Measurements from ENCODE around the gene WAS.

WAS gene

DNA sequence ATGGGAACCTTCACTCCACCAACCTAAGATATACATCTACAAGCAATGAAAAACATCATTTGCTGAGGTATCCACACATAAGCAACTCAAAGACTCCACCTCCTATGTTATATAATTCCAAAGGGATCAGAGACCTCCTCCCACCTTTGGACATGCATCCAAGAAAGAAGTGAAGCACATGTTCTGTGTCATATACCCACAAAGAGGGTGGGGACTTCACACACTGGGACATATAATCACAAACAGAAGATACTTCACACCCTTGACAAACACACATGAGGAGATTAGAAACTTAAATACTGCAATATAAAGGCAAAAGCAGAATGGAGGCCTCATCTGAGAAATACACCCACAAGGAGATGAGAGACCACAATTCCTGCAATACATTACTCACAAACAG lies 38.3 kb downstream of the WAS start:
- TF ChIP-seq, protein P1, sequence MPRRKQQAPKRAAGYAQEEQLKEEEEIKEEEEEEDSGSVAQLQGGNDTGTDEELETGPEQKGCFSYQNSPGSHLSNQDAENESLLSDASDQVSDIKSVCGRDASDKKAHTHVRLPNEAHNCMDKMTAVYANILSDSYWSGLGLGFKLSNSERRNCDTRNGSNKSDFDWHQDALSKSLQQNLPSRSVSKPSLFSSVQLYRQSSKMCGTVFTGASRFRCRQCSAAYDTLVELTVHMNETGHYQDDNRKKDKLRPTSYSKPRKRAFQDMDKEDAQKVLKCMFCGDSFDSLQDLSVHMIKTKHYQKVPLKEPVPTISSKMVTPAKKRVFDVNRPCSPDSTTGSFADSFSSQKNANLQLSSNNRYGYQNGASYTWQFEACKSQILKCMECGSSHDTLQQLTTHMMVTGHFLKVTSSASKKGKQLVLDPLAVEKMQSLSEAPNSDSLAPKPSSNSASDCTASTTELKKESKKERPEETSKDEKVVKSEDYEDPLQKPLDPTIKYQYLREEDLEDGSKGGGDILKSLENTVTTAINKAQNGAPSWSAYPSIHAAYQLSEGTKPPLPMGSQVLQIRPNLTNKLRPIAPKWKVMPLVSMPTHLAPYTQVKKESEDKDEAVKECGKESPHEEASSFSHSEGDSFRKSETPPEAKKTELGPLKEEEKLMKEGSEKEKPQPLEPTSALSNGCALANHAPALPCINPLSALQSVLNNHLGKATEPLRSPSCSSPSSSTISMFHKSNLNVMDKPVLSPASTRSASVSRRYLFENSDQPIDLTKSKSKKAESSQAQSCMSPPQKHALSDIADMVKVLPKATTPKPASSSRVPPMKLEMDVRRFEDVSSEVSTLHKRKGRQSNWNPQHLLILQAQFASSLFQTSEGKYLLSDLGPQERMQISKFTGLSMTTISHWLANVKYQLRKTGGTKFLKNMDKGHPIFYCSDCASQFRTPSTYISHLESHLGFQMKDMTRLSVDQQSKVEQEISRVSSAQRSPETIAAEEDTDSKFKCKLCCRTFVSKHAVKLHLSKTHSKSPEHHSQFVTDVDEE (CRISPR knock-in tag; IDR thresholded peaks at IDR 0.05): no peak
- TF ChIP-seq CSDC2 (CRISPR knock-in tag; IDR thresholded peaks at IDR 0.05) (no peak), ZNF70 (CRISPR knock-in tag; IDR thresholded peaks at IDR 0.05) (no peak), ZFP30 (CRISPR knock-in tag; IDR thresholded peaks at IDR 0.05) (no peak), ESRRG (CRISPR knock-in tag; IDR thresholded peaks at IDR 0.05) (no peak), ZFP3 (CRISPR knock-in tag; IDR thresholded peaks at IDR 0.05) (no peak), RARB (CRISPR knock-in tag; IDR thresholded peaks at IDR 0.05) (no peak), ZNF8 (CRISPR knock-in tag; IDR thresholded peaks at IDR 0.05) (no peak), ZC3H10 (CRISPR knock-in tag; IDR thresholded peaks at IDR 0.05) (no peak), PPARA (CRISPR knock-in tag; IDR thresholded peaks at IDR 0.05; ENCODE audit: borderline replicate concordance) (no peak), GLIS3 (CRISPR knock-in tag; IDR thresholded peaks at IDR 0.05) (no peak), SNAI2 (CRISPR knock-in tag; IDR thresholded peaks at IDR 0.05) (no peak), TCF4 (CRISPR knock-in tag; IDR thresholded peaks at IDR 0.05; ENCODE audit: borderline replicate concordance) (no peak), ZNF565 (CRISPR knock-in tag; conservative IDR thresholded peaks at IDR 0.05; ENCODE audit: low read depth) (no peak), TOX (CRISPR knock-in tag; IDR thresholded peaks at IDR 0.05; ENCODE audit: borderline replicate concordance) (no peak)
- TF ChIP-seq, protein P2, sequence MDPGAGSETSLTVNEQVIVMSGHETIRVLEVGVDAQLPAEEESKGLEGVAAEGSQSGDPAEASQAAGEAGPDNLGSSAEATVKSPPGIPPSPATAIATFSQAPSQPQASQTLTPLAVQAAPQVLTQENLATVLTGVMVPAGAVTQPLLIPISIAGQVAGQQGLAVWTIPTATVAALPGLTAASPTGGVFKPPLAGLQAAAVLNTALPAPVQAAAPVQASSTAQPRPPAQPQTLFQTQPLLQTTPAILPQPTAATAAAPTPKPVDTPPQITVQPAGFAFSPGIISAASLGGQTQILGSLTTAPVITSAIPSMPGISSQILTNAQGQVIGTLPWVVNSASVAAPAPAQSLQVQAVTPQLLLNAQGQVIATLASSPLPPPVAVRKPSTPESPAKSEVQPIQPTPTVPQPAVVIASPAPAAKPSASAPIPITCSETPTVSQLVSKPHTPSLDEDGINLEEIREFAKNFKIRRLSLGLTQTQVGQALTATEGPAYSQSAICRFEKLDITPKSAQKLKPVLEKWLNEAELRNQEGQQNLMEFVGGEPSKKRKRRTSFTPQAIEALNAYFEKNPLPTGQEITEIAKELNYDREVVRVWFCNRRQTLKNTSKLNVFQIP (CRISPR knock-in tag; IDR thresholded peaks at IDR 0.05; ENCODE audit: borderline replicate concordance, low read depth): no peak
- TF ChIP-seq, protein P3, sequence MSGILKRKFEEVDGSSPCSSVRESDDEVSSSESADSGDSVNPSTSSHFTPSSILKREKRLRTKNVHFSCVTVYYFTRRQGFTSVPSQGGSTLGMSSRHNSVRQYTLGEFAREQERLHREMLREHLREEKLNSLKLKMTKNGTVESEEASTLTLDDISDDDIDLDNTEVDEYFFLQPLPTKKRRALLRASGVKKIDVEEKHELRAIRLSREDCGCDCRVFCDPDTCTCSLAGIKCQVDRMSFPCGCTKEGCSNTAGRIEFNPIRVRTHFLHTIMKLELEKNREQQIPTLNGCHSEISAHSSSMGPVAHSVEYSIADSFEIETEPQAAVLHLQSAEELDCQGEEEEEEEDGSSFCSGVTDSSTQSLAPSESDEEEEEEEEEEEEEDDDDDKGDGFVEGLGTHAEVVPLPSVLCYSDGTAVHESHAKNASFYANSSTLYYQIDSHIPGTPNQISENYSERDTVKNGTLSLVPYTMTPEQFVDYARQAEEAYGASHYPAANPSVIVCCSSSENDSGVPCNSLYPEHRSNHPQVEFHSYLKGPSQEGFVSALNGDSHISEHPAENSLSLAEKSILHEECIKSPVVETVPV (CRISPR knock-in tag; IDR thresholded peaks at IDR 0.05): no peak
- TF ChIP-seq, protein P4, sequence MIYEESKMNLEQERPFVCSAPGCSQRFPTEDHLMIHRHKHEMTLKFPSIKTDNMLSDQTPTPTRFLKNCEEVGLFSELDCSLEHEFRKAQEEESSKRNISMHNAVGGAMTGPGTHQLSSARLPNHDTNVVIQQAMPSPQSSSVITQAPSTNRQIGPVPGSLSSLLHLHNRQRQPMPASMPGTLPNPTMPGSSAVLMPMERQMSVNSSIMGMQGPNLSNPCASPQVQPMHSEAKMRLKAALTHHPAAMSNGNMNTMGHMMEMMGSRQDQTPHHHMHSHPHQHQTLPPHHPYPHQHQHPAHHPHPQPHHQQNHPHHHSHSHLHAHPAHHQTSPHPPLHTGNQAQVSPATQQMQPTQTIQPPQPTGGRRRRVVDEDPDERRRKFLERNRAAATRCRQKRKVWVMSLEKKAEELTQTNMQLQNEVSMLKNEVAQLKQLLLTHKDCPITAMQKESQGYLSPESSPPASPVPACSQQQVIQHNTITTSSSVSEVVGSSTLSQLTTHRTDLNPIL (CRISPR knock-in tag; IDR thresholded peaks at IDR 0.05; ENCODE audit: low read depth): no peak
- ATAC-seq: no peak

DNA sequence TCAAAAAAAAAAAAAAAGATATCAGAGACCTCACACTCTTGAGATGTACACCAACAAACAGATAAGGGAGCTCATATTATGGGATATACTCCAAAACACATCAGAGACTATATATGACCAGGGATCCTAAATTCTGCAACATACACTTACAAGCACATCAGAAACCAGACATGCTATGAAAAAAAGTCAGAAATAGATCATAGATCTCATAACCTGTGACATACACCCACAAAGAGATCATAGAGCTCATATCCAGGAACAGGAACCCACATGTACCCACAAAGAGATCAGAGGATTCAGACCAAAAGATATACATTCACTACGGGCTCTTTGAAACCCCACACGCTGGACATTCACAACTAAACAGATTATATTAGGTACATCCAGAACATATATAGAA lies 43.0 kb downstream of the WAS start:
- TF ChIP-seq PPARA (CRISPR knock-in tag; IDR thresholded peaks at IDR 0.05; ENCODE audit: borderline replicate concordance): no peak
- no peak for TF ChIP-seq TCF4 (CRISPR knock-in tag; IDR thresholded peaks at IDR 0.05; ENCODE audit: borderline replicate concordance)
- ATAC-seq: no peak

DNA sequence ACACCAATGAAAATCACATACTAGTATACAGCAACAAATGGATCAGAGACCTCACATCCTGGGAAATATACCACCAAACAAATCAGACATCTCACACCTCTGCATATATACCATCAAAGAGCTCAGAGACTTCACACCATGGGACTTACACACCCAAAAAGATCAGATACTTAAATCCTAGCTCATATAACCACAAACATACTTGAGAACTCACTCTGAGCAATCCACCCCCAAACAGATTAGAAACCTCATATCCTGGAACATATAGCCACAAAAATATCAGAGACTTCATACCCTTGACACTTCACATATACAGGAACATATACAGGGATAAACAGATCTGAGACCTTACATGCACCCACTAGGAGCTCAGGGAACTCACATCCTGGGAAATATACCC lies 45.1 kb downstream of the WAS start:
- no peak for TF ChIP-seq GLIS3 (CRISPR knock-in tag; IDR thresholded peaks at IDR 0.05)
- TF ChIP-seq, protein P2 (CRISPR knock-in tag; IDR thresholded peaks at IDR 0.05; ENCODE audit: borderline replicate concordance, low read depth): no peak
- TF ChIP-seq, protein P5, sequence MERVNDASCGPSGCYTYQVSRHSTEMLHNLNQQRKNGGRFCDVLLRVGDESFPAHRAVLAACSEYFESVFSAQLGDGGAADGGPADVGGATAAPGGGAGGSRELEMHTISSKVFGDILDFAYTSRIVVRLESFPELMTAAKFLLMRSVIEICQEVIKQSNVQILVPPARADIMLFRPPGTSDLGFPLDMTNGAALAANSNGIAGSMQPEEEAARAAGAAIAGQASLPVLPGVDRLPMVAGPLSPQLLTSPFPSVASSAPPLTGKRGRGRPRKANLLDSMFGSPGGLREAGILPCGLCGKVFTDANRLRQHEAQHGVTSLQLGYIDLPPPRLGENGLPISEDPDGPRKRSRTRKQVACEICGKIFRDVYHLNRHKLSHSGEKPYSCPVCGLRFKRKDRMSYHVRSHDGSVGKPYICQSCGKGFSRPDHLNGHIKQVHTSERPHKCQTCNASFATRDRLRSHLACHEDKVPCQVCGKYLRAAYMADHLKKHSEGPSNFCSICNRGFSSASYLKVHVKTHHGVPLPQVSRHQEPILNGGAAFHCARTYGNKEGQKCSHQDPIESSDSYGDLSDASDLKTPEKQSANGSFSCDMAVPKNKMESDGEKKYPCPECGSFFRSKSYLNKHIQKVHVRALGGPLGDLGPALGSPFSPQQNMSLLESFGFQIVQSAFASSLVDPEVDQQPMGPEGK (CRISPR knock-in tag; IDR thresholded peaks at IDR 0.05; ENCODE audit: borderline replicate concordance): no peak
- TF ChIP-seq, protein P1 (CRISPR knock-in tag; IDR thresholded peaks at IDR 0.05): no peak
- no peak for TF ChIP-seq ZNF565 (CRISPR knock-in tag; conservative IDR thresholded peaks at IDR 0.05; ENCODE audit: low read depth)
- no peak for TF ChIP-seq ESRRG (CRISPR knock-in tag; IDR thresholded peaks at IDR 0.05)
- TF ChIP-seq TOX (CRISPR knock-in tag; IDR thresholded peaks at IDR 0.05; ENCODE audit: borderline replicate concordance): no peak
- no peak for ATAC-seq

Measured in SK-N-SH treated with all-trans-retinoic acid at 6 μM for 48 hours (cell line).